Esophagus (tissue), 2 donors: Measurements from ENCODE around the gene LHX1. TPM values are rescaled to one million over a fixed set of nuclear protein-coding genes. Genes with fewer than 3 reads are reported as not detected.

Experiments
- H3K27ac ChIP-seq, 2 donors: one replicate each; pipeline ENCODE4 v1.5.1; 2013; ENCODE audit warnings: low read depth in 2 of 2, mild to moderate bottlenecking in 2 of 2, inconsistent platforms in 1 of 2, low read length in 1 of 2, moderate library complexity in 1 of 2
- H3K27me3 ChIP-seq, 2 donors: one replicate each; pipeline ENCODE4 v1.6.1; 2013; ENCODE audit warnings: low read length in 2 of 2, control low read depth in 1 of 2, mild to moderate bottlenecking in 1 of 2; ENCODE audit not compliant: insufficient read depth in 2 of 2, control insufficient read depth in 1 of 2
- H3K36me3 ChIP-seq, 2 donors: one replicate each; pipeline ENCODE4 v1.6.1; 2013; ENCODE audit warnings: low read length in 1 of 2; ENCODE audit not compliant: control insufficient read depth in 2 of 2, insufficient read depth in 2 of 2
- H3K4me1 ChIP-seq, 2 donors: one replicate each; pipeline ENCODE4 v1.6.1; 2013; ENCODE audit warnings: low read length in 1 of 2; ENCODE audit not compliant: control insufficient read depth in 2 of 2, insufficient read depth in 2 of 2
- H3K4me3 ChIP-seq, 2 donors: one replicate each; pipeline ENCODE4 v1.5.1; 2013; ENCODE audit warnings: low read length in 2 of 2, mild to moderate bottlenecking in 2 of 2, low read depth in 1 of 2, moderate library complexity in 1 of 2
- H3K9me3 ChIP-seq, 2 donors: one replicate each; pipeline ENCODE4 v1.6.1; 2013; ENCODE audit warnings: mild to moderate bottlenecking in 2 of 2, low read depth in 1 of 2, low read length in 1 of 2, moderate library complexity in 1 of 2; ENCODE audit not compliant: control insufficient read depth in 2 of 2, insufficient read depth in 1 of 2
- WGBS, 2 donors: extraction: QIAGEN DNeasy Blood & Tissue Kit; methylation state at CpG; one replicate each; pipeline ENCODE4 v1.1.7; 2013; 5-methylcytosine and 5-hydroxymethylcytosine counted together
- polyA plus RNA-seq, 2 donors: library from polyadenylated mRNA; stranded (reverse); fragments of 200-250 nt; gene quantifications; one replicate each; pipeline ENCODE4 v1.2.3, GENCODE V29; 2013
- donor health status: healthy with polysubstance abuse.
- donor health status: Bipolar disorder and iron deficiency.

The LHX1 gene
- polyA plus RNA-seq: not detected

GRCh38 chr17:36937001-36937958 lies at the start of gene LHX1:
TSS of gene LHX1 (plus strand) at chr17:36937475. CDS start at chr17:36938198, 723 bp downstream.
- 4% methylated on average over 71 to 75 of the region's 75 CpGs for WGBS, 2 donors
- Histone ChIP-seq H3K9me3 (peaks cover 0 to 4% of the 10 kb centered on the region in 2 donors), H3K27ac (no peak within 1 kb of the TSS), H3K27me3 (peaks cover 0 to 85% of the 10 kb centered on the region in 2 donors), H3K4me3 (no peak within 1 kb of the TSS), H3K4me1 (peaks cover 44 to 45% of the 10 kb centered on the region in 2 donors), H3K36me3 (no peaks in the 10 kb centered on the region)

GRCh38 chr17:36888236-36888951 lies 48.9 kb upstream of the LHX1 start:
- Histone ChIP-seq H3K36me3 (no peaks in the 10 kb centered on the region), H3K4me1 (no peaks in the 10 kb centered on the region), H3K27ac (no peak overlapping the region), H3K27me3 (peaks cover 0 to 5% of the 10 kb centered on the region in 2 donors), H3K4me3 (no peak overlapping the region), H3K9me3 (no peaks in the 10 kb centered on the region)
- WGBS, 2 donors: 56 to 59% methylated on average over 7 to 8 of the region's 8 CpGs

- 41 to 53% methylated on average over 8 of the region's 8 CpGs for WGBS, 2 donors
- Histone ChIP-seq H3K27me3 (peaks cover 0 to 5% of the 10 kb centered on the region in 2 donors), H3K4me1 (no peaks in the 10 kb centered on the region)
Observed at GRCh38 chr17:36889770-36890349, 47.4 kb upstream of the LHX1 start.

GRCh38 chr17:36890398-36891168 lies 46.7 kb upstream of the LHX1 start:
- Histone ChIP-seq H3K27ac (no peak overlapping the region), H3K27me3 (peaks cover 0 to 3% of the 10 kb centered on the region in 2 donors), H3K4me1 (no peaks in the 10 kb centered on the region), H3K9me3 (no peaks in the 10 kb centered on the region), H3K4me3 (no peak overlapping the region), H3K36me3 (no peaks in the 10 kb centered on the region)
- WGBS, 2 donors: 48 to 55% methylated on average over 13 of the region's 13 CpGs

More at GRCh38 chr17:36889770-36890349, 47.4 kb upstream of the LHX1 start:
- Histone ChIP-seq H3K4me3 (no peak overlapping the region), H3K9me3 (no peaks in the 10 kb centered on the region), H3K27ac (no peak overlapping the region), H3K36me3 (no peaks in the 10 kb centered on the region)

- no peaks in the 10 kb centered on the region for H3K27me3 ChIP-seq
- no peak overlapping the region for H3K27ac ChIP-seq
- 81 to 84% methylated on average over 7 of the region's 7 CpGs for WGBS, 2 donors
- no peaks in the 10 kb centered on the region for H3K36me3 ChIP-seq
- H3K9me3 ChIP-seq: no peaks in the 10 kb centered on the region
- no peak overlapping the region for H3K4me3 ChIP-seq
- H3K4me1 ChIP-seq: no peaks in the 10 kb centered on the region
Observed at GRCh38 chr17:36892112-36892838, 45.0 kb upstream of the LHX1 start.

- Histone ChIP-seq H3K27me3 (no peaks in the 10 kb centered on the region), H3K27ac (no peak overlapping the region), H3K36me3 (no peaks in the 10 kb centered on the region), H3K9me3 (no peaks in the 10 kb centered on the region), H3K4me1 (no peaks in the 10 kb centered on the region), H3K4me3 (no peak overlapping the region)
- WGBS, 2 donors: 82 to 86% methylated on average over 9 of the region's 9 CpGs
Observed at GRCh38 chr17:36894177-36894576, 43.1 kb upstream of the LHX1 start.

- no peak overlapping the region for H3K27ac ChIP-seq
- H3K4me3 ChIP-seq: no peak overlapping the region
- H3K4me1 ChIP-seq: no peaks in the 10 kb centered on the region
- WGBS, 2 donors: 81 to 82% methylated on average over 5 of the region's 5 CpGs
- no peaks in the 10 kb centered on the region for H3K9me3 ChIP-seq
- no peaks in the 10 kb centered on the region for H3K36me3 ChIP-seq
- H3K27me3 ChIP-seq: no peaks in the 10 kb centered on the region
Observed at GRCh38 chr17:36894925-36895324, 42.4 kb upstream of the LHX1 start.

- Histone ChIP-seq H3K4me3 (no peak overlapping the region), H3K9me3 (no peaks in the 10 kb centered on the region), H3K36me3 (no peaks in the 10 kb centered on the region), H3K27ac (no peak overlapping the region), H3K27me3 (no peaks in the 10 kb centered on the region), H3K4me1 (no peaks in the 10 kb centered on the region)
- WGBS, 2 donors: 55 to 70% methylated on average over 7 of the region's 7 CpGs
Observed at GRCh38 chr17:36899250-36900159, 37.8 kb upstream of the LHX1 start.
